Hepatocyte (in vitro differentiated cells): ENCODE results near the gene PRIMA1.

Experiments used
- EZH2 ChIP-seq: fragments of 200-600 bp; sonication (generic); IDR thresholded peaks from 2 replicates; pipeline ENCODE4 v1.6.1; 2016; ENCODE audit warnings: antibody characterized with exemption, mild to moderate bottlenecking, borderline replicate concordance
- TF ChIP-seq, protein P1 (sequence below): fragments of 200-600 bp; sonication (generic); IDR thresholded peaks from 2 replicates; pipeline ENCODE4 v1.5.1; 2016; ENCODE audit warnings: antibody characterized with exemption, mild to moderate bottlenecking; ENCODE audit not compliant: poor library complexity

DNA sequence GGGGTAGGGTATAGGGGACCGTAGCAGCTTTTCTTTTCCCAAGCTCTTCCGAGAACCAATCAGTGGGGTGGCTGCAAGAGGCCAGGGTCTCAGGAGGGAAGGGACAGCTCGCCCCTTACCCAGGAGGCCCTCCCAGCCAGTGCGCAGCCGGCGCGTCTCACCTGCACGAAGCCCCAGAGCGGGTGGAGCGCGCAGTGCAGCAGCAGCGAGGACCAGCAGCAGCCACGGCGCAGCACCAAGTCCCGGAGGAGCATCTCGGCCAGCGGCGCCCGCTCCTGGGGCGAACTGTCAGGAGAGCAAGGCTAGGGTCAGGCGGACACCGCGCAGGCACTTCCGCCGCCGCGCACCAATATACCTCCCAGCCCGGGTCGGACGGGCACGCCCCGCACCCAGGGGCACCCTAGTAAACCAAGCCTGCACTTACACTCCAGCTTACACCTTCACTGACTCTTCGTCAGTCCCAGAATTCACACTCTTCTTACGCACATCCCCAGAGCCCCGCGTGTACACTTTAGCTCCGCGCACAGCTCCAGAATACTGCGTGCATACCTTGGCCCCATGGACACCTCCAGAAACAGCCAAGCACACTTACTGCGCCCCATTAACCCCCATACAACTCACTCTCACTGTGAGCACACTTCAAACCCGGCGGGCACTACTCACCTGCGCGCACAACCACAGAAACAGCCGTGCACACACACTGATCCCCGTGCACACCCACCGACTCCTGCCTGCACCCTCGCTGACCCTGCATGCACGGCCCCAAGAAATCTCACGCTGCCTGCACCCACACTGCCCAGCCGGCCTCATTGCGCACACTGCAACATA is 606 bp downstream of the PRIMA1 start:
- TF ChIP-seq, protein P1, sequence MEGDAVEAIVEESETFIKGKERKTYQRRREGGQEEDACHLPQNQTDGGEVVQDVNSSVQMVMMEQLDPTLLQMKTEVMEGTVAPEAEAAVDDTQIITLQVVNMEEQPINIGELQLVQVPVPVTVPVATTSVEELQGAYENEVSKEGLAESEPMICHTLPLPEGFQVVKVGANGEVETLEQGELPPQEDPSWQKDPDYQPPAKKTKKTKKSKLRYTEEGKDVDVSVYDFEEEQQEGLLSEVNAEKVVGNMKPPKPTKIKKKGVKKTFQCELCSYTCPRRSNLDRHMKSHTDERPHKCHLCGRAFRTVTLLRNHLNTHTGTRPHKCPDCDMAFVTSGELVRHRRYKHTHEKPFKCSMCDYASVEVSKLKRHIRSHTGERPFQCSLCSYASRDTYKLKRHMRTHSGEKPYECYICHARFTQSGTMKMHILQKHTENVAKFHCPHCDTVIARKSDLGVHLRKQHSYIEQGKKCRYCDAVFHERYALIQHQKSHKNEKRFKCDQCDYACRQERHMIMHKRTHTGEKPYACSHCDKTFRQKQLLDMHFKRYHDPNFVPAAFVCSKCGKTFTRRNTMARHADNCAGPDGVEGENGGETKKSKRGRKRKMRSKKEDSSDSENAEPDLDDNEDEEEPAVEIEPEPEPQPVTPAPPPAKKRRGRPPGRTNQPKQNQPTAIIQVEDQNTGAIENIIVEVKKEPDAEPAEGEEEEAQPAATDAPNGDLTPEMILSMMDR: no peak
- TF ChIP-seq EZH2: no peak
